Measurements from ENCODE around the gene KCNN1. TPM values are rescaled to one million over a fixed set of nuclear protein-coding genes. Genes with fewer than 3 reads are reported as not detected.

KCNN1 gene
- total RNA-seq, 1 donor from 2014 or later = not detected

GRCh38 chr19:17932485-17933338 lies 34.2 kb upstream of the KCNN1 start, which contains the start of gene CCDC124:
Gene CCDC124 (plus strand): TSS chr19:17933015. CDS start chr19:17936421, 3,406 bp downstream.
- peak; percentile 53 for DNase-seq (ENCODE audit: low read depth)
- peak within 1 kb of the TSS; percentile 89 for H3K4me3 ChIP-seq (ENCODE audit: low read depth, low read length)
- peak; percentile 95 for TF ChIP-seq CTCF (conservative IDR thresholded peaks at IDR 0.05; ENCODE audit: low read depth, low read length)

- no peak for TF ChIP-seq CTCF (conservative IDR thresholded peaks at IDR 0.05; ENCODE audit: low read depth, low read length)
- DNase-seq (ENCODE audit: low read depth) = peak; percentile 41
- peak overlapping the region; percentile 89 for H3K4me3 ChIP-seq (ENCODE audit: low read depth, low read length)
Measured at GRCh38 chr19:17933414-17934129, 33.3 kb upstream of the KCNN1 start.

- DNase-seq (ENCODE audit: low read depth) = no peak
- TF ChIP-seq CTCF (conservative IDR thresholded peaks at IDR 0.05; ENCODE audit: low read depth, low read length) = no peak
- no peak overlapping the region for H3K4me3 ChIP-seq (ENCODE audit: low read depth, low read length)
Measured at GRCh38 chr19:17936379-17936778, 30.5 kb upstream of the KCNN1 start.

GRCh38 chr19:17937371-17937900 lies 29.5 kb upstream of the KCNN1 start:
- DNase-seq (ENCODE audit: low read depth) = no peak
- no peak for TF ChIP-seq CTCF (conservative IDR thresholded peaks at IDR 0.05; ENCODE audit: low read depth, low read length)
- H3K4me3 ChIP-seq (ENCODE audit: low read depth, low read length) = no peak overlapping the region

- peak; percentile 95 for TF ChIP-seq CTCF (conservative IDR thresholded peaks at IDR 0.05; ENCODE audit: low read depth, low read length)
- peak; percentile 52 for DNase-seq (ENCODE audit: low read depth)
- H3K4me3 ChIP-seq (ENCODE audit: low read depth, low read length) = no peak overlapping the region
Measured at GRCh38 chr19:17938092-17938845, 28.6 kb upstream of the KCNN1 start.

GRCh38 chr19:17942181-17942580 lies 24.7 kb upstream of the KCNN1 start:
- H3K4me3 ChIP-seq (ENCODE audit: low read depth, low read length) = no peak overlapping the region
- no peak for DNase-seq (ENCODE audit: low read depth)
- TF ChIP-seq CTCF (conservative IDR thresholded peaks at IDR 0.05; ENCODE audit: low read depth, low read length) = no peak
